ENCODE results near the gene SMIM45.

GRCh38 chr22:41910050-41911000 lies 41.6 kb upstream of the SMIM45 start:
- no peak for TF ChIP-seq CTCF (IDR thresholded peaks at IDR 0.05)
- TF ChIP-seq TCF7L2 (IDR thresholded peaks at IDR 0.05; ENCODE audit: low read depth, low read length): no peak
- TF ChIP-seq POLR2AphosphoS5 (IDR thresholded peaks at IDR 0.05; ENCODE audit: low read depth, low read length): no peak
- TF ChIP-seq REST (IDR thresholded peaks at IDR 0.05; ENCODE audit: insufficient read depth in 1 of 2, low read depth in 2 of 2, low read length in 1 of 2): no peak
